Measurements from ENCODE around the gene TEP1. TPM values are rescaled to one million over a fixed set of nuclear protein-coding genes. Genes with fewer than 3 reads are reported as not detected.
"Not testable (repeated sequence)": the region's sequence is repeated elsewhere in the genome, so short reads cannot be mapped to it uniquely, and the experiment has no call there.

TEP1 gene
- total RNA-seq, 1 donor from 2014 or later = 37.1 TPM

GRCh38 chr14:20343862-20344220 lies 69.5 kb downstream of the TEP1 start:
- no peak for DNase-seq (ENCODE audit: low spot score)

DNA sequence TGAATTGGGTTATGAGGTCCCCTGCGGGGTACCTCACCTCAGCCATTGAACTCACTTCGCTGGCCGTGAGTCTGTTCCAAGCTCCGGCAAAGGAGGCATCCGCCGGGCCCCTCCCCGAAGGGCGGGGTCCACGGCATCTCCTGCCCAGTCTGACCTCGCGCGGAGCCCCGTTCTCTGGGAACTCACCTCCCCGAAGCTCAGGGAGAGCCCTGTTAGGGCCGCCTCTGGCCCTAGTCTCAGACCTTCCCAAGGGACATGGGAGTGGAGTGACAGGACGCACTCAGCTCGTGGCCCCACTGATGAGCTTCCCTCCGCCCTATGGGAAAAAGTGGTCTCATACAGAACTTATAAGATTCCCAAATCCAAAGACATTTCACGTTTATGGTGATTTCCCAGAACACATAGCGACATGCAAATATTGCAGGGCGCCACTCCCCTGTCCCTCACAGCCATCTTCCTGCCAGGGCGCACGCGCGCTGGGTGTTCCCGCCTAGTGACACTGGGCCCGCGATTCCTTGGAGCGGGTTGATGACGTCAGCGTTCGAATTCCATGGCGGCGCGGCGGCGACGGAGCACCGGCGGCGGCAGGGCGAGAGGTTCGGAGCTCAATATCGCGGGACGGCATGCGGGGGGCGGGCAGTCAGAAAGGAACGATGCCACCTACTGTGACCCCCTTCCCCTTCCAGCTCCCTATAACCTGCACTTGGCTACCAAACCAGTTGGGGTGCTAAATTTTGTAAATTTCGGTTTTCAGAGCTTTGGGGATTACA lies 70.0 kb downstream of the TEP1 start, which contains the start of gene PARP2:
Gene PARP2 (plus strand): TSS at position 544 of the 770 bp plus-strand sequence. CDS start 7 bp downstream, at position 551.
- DNase-seq (ENCODE audit: low spot score) = peak; percentile 99

DNA sequence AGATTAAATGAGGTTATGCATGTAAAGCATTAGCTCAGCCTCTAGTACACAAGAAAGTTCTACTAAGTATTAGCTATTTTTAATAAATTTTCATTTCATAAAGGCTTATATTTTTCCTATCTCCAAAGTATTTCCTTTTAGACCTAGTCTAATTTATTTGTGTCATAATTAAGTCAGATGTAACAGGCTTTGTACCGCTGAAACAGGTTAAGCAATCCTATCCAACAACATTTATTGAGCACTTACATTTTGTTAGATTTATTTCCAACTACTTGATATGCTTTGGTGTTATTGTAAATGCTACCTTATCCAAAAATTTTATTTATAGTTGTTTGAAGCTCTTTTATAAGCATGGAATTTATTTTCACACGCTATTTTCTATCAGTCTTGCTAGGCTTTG lies 71.7 kb downstream of the TEP1 start:
- DNase-seq (ENCODE audit: low spot score) = no peak

- not testable (repeated sequence) for DNase-seq (ENCODE audit: low spot score)
Measured at GRCh38 chr14:20341032-20341431, 72.3 kb downstream of the TEP1 start.

- no peak for DNase-seq (ENCODE audit: low spot score)
Measured at GRCh38 chr14:20334017-20334416, 79.3 kb downstream of the TEP1 start.

- no peak for DNase-seq (ENCODE audit: low spot score)
Measured at GRCh38 chr14:20333494-20333841, 79.8 kb downstream of the TEP1 start.

DNA sequence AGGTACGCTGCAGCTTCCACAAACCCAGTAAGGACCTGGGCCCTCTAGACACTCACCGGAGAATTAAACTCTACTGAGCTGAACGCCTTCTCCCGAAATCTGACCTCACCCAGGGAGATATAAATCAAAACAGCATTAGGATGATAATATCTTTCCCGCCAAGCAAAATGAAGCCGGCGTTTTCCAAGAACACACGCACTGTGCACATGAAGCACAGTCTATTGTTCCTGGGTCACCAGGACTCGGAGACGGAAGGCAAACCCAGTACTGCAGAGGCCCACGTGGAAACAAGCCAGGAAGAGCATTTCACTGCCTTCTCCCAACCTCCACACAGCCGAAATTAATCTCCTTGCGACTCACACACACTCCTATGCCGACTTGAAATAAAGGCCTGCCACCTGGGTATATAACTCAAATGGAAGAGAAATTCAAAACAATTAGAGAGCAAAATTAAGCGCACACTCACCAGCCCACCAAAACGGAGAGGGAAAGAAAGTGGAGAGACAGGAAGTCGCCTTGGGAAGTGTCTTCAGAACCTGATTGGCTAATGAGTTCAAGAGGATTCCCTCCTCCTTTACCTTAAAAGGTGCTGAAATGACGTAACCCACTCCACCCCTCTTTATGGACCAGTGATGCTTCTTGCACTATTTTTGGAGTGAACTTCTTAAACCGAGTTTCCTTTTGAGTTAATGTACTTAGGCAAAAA lies 80.4 kb downstream of the TEP1 start, which contains the start of gene CCNB1IP1:
Gene CCNB1IP1 (minus strand): TSS at position 492 of the 706 bp plus-strand sequence. CDS start 16,756 bp downstream, outside the sequence.
- DNase-seq (ENCODE audit: low spot score) = no peak

GRCh38 chr14:20332431-20332787 lies 80.9 kb downstream of the TEP1 start:
- DNase-seq (ENCODE audit: low spot score) = no peak

DNA sequence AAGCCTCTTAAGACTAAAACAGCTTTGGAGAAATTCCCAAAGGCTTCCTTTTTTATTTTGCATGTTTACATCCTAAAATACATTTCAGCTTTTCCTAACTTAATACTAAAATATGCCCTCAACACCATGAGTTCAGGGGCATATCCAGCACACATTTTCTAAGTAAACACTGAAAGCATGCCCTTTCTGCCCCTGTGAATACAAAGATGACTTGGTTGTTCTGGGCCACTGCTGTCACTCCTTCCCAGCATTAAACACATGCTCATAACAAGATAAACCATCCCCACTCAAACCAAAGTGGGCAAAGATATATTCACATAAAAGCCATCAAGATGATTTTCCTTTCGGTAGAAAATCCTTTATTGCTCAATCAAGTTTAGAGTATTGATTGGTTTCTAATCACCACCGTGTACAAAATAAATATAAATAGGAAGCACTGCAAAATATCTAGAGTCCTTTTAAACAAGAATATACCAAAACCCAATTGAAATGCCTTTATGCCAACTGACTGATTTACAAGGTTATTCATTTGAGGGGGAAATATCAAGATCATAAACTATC lies 82.2 kb downstream of the TEP1 start:
- no peak for DNase-seq (ENCODE audit: low spot score)

DNA sequence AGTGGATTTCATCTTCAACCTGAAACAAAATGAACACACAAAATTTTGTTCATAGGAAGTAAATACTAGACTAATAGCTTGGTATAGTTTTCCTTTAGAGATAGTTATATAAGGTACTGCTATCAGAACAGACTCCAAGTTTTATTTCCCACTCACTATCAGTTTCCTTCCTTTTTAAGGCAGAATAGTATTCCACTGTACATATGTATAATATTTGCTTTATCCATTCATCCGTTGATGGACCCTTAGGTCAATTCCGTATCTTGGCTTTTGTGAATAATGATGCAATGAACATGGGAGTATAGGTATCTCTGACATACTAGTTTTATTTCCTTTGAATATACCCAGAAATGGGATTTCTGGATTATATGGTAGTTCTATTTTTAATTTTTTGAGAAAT lies 83.9 kb downstream of the TEP1 start:
- DNase-seq (ENCODE audit: low spot score) = no peak

GRCh38 chr14:20328705-20329104 lies 84.6 kb downstream of the TEP1 start:
- DNase-seq (ENCODE audit: low spot score) = no peak

DNA sequence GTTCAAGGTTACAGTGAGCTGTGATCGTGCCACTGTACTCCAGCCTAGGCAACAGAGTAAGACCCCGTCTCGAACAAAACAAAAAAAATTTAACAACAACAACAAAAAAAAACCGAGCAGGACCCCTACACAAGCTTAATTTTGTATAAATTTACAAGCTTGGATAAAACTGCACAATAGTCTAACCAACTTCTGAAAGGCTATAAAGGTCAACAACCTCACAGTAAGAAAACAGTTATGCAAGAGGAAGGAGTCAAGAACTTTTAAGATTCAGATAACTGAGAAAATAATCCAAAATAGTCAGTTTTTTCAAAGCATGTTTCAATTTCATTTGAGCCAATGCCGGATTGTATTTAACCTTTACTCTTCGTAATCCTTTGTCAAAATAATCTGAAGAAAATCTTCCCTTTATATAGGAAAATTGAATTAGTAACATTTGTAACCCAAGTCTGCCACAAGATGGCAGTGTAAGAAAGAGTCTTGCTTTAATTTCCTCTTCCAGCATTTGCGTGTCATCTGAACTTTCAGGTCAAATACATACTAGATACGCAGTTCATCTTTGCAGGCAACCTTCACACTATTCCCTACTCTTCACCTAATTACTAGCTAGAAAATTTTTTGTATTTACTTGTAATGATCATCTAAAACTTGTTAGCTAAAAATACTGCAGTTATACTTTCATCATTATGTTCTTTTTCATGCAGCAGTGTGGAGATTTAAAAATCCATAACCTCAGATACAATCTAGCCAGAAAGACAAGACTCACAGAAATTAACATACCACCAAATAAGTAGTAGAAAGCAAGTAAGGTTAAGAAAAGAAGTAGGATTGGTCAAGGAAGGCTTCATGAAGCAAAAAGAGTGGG lies 86.1 kb downstream of the TEP1 start:
- no peak for DNase-seq (ENCODE audit: low spot score)

- no peak for DNase-seq (ENCODE audit: low spot score)
Measured at GRCh38 chr14:20317720-20318119, 95.6 kb downstream of the TEP1 start.

Other genes starting within 250 kb of the TEP1 start
- not detected for gene OR11G2, start 222.6 kb downstream of the TEP1 start, total RNA-seq
- not detected for gene OR11H6, start 189.8 kb downstream of the TEP1 start, total RNA-seq
- gene OR11H7, start 184.5 kb downstream of the TEP1 start, total RNA-seq = not detected
- not detected for gene OR11H4, start 174.2 kb downstream of the TEP1 start, total RNA-seq
- 11.1 TPM for gene TTC5, start 107.5 kb downstream of the TEP1 start, total RNA-seq
- gene CCNB1IP1, start 80.2 kb downstream of the TEP1 start, total RNA-seq = 22.1 TPM
- 9.8 TPM for gene PARP2, start 69.9 kb downstream of the TEP1 start, total RNA-seq
- 0.35 TPM for gene KLHL33, start 22.7 kb upstream of the TEP1 start, total RNA-seq
- 23.3 TPM for gene OSGEP, start 41.3 kb upstream of the TEP1 start, total RNA-seq
- gene APEX1, start 41.7 kb upstream of the TEP1 start, total RNA-seq = 118 TPM
- 28.0 TPM for gene PIP4P1, start 47.9 kb upstream of the TEP1 start, total RNA-seq
- 69.1 TPM for gene PNP, start 55.9 kb upstream of the TEP1 start, total RNA-seq
- not detected for gene RNASE10, start 92.0 kb upstream of the TEP1 start, total RNA-seq
- not detected for gene RNASE9, start 147.5 kb upstream of the TEP1 start, total RNA-seq
- not detected for gene RNASE11, start 174.5 kb upstream of the TEP1 start, total RNA-seq
- gene RNASE12, start 177.9 kb upstream of the TEP1 start, total RNA-seq = not detected
- gene OR6S1, start 228.2 kb upstream of the TEP1 start, total RNA-seq = not detected

Measured in mesenteric fat pad (tissue), 1 donor.